22Rv1 (cell line): ENCODE measurements around the gene STYK1.

Source experiments
- H3K27ac ChIP-seq: fragments of 450-650 bp; 2 replicates; pipeline ENCODE4 v1.5.1; 2017
- ZFX ChIP-seq: fragments of 450-650 bp; IDR thresholded peaks from 2 replicates; pipeline ENCODE4 v1.6.1; 2017; ENCODE audit warnings: antibody characterized with exemption, borderline replicate concordance
- TF ChIP-seq, protein P1 (sequence below): fragments of 450-650 bp; IDR thresholded peaks from 2 replicates; pipeline ENCODE4 v1.5.1; 2017; ENCODE audit warnings: mild to moderate bottlenecking

Gene STYK1

GRCh38 chr12:10623131-10623530 is 50.7 kb downstream of the STYK1 start:
- TF ChIP-seq, protein P1, sequence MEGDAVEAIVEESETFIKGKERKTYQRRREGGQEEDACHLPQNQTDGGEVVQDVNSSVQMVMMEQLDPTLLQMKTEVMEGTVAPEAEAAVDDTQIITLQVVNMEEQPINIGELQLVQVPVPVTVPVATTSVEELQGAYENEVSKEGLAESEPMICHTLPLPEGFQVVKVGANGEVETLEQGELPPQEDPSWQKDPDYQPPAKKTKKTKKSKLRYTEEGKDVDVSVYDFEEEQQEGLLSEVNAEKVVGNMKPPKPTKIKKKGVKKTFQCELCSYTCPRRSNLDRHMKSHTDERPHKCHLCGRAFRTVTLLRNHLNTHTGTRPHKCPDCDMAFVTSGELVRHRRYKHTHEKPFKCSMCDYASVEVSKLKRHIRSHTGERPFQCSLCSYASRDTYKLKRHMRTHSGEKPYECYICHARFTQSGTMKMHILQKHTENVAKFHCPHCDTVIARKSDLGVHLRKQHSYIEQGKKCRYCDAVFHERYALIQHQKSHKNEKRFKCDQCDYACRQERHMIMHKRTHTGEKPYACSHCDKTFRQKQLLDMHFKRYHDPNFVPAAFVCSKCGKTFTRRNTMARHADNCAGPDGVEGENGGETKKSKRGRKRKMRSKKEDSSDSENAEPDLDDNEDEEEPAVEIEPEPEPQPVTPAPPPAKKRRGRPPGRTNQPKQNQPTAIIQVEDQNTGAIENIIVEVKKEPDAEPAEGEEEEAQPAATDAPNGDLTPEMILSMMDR: no peak
- no peak for TF ChIP-seq ZFX
- H3K27ac ChIP-seq: peak overlapping the region; percentile 73

- H3K27ac ChIP-seq: no peak overlapping the region
- TF ChIP-seq ZFX: no peak
- TF ChIP-seq, protein P1: no peak
Measured at GRCh38 chr12:10621278-10621677, 52.6 kb downstream of the STYK1 start.

DNA sequence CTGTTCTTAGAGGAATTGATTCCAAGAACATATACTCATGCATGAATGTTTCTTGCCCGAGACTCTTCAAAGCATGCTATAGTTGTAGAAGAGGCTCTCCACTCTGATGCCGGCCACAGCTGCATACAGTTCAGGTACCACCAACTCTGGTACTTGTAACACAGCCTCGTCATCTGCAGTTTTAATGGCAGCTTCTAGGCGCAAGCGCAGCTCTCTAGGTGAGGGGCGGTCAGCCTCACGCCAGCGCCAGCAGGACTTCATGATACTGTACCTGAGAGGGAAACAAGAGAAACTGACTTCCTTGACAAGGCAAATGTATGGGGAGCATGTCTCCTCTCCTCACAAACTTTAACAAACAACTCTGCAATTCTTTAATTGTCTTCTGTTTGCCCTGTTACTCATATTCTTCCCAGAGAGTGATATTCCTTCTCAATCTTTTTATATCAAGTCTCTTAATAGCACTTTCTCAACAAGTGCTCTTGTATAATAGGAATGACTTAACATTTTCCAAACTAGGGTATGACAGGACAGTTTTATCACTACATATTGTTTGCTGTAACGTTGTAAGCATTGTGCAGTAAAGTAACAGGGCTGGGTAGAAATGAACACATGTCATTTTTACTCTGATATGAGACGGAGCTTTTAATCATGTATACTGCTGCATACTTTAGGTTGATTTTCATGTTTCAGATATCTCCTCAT is 53.6 kb downstream of the STYK1 start:
- no peak overlapping the region for H3K27ac ChIP-seq

DNA sequence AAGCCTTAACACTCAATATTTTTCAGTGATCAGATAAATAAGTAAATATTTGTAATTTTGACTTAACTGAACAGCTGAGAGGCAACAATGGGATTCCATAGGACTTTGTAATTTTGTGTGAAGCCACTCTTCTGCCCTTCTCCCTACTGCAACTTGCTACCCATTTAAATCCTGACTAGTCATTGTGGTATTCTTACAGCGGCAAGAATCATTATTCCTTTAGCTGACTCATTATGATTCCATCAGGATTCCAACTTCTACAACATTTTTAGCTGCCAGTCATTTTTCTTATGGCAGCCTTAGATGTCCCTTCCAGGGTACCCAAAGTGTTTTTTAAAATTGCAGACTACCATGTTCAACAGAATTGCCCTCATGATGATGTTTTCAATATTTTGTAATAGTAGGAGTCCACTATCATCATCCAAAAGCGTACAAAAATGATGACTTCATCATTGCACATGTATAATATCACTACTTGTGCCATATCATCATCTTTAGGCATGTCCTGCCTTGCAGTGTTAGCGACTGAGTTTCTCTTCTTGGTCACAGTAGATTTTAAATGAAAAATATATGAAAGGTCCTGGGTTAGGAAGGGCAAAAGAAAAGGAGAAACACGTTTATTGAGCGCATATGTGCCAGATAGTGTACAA is 55.4 kb downstream of the STYK1 start:
- H3K27ac ChIP-seq: 0 out of 2 replicates have a peak overlapping the region, but pooled peaks have one; percentile 2
- TF ChIP-seq ZFX: no peak
- TF ChIP-seq, protein P1: no peak

More for the DNA sequence above, 53.6 kb downstream of the STYK1 start:
- TF ChIP-seq, protein P1: no peak
- TF ChIP-seq ZFX: no peak

- H3K27ac ChIP-seq: 0 out of 2 replicates have a peak overlapping the region, but pooled peaks have one; percentile 2
- TF ChIP-seq ZFX: no peak
- TF ChIP-seq, protein P1: no peak
Measured at GRCh38 chr12:10617863-10618262, 56.0 kb downstream of the STYK1 start.

- H3K27ac ChIP-seq: peak overlapping the region; percentile 86
- TF ChIP-seq, protein P1: peak; percentile 36
- TF ChIP-seq ZFX: no peak
Measured at GRCh38 chr12:10615532-10615931, 58.3 kb downstream of the STYK1 start.

DNA sequence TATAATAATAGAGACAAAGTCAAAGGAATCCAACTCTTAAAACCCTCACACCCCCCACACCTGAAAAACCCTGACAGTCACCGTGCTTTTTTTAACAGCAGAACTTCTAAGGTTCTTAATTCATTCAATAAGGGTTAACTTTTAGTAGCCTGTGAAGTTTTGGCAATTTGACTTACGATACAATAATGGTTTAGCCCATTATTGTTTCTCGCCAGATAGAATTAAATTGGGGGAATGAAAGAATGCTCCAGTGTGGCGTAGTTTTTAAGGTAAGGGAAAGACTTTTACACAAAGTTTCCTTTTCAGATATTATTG is 59.8 kb downstream of the STYK1 start:
- peak overlapping the region; percentile 86 for H3K27ac ChIP-seq
- TF ChIP-seq, protein P1: no peak
- TF ChIP-seq ZFX: no peak
